GM19328 (cell line): Measurements from ENCODE around the gene HORMAD1.
"Not testable (repeated sequence)": the region's sequence is repeated elsewhere in the genome, so short reads cannot be mapped to it uniquely, and the experiment has no call there.

Source experiments
- ATAC-seq: cut with Tn5 transposase; IDR thresholded peaks from one replicate; pipeline ENCODE4 v1.9.1; 2021; ENCODE audit warnings: mild to moderate bottlenecking, moderate library complexity; ENCODE audit not compliant: unreplicated experiment

The HORMAD1 gene

GRCh38 chr1:150703427-150703826, 17.3 kb downstream of the HORMAD1 start:
- ATAC-seq: no peak

DNA sequence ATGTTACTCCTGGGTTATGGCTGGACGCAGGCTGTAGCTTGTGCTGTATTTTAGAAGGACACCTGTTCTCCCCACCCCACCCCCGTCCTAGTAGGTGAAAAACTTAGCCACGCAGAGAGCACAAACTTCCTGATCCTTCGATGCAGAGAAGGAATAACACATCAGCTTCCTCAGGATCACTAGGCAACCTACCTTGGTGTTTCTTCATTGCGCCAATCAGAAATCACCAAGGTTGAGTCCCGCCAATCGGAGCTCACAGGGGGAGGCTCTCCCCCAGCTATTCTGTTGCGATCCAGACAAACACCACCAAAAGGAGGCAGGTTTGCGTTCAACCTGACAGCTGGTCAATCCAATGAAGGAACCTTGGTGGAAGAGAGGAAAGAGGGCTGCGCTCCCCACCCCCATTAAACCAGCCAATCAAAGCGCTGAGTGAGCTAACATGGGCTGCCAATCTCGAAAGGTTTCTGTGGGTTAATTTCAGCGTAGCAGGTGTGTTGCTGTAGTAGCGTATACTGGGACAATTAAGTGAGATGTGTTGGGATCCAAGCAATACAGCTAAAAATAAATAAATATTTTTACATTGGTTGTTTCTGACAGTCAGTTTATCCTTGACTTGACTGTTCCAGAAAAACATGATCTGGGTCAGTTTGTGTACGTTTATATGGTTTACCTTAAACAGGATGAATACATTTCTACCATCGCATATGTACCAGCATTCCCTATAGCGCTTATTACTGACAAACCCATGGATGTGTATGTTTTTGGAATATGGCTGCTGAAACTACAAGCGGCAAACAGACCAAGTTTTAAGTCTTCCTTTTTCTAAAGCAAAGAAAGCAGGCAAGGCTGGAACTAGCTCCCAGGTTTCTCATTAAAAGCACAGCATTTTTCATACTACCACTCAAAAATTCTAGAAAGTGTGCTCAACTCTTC, 23.4 kb downstream of the HORMAD1 start, which contains the start of gene GOLPH3L:
GOLPH3L (minus strand) TSS at position 160 of the 933 bp plus-strand sequence. CDS start 2,316 bp downstream, outside the sequence.
- peak; percentile 98 for ATAC-seq

DNA sequence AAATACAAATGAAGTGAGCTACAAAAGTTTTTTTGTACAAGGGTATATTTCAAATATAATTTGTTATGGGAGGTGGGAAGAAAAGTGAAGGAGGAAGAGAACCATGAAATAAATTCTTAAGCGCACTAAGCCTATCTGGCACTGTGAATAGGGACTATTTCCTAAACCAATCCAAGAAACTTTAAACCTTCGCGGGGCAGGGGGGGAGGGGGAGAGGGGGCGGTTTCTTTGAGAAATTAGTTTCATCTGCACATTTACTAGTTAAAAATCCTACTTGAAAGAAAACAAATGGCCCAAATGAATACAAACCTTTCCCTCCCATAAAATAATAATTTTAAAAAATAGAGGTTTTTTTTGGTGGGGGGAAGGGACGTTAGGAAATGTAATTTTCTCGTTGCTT, 24.1 kb downstream of the HORMAD1 start:
- ATAC-seq: no peak

GRCh38 chr1:150696162-150696561, 24.5 kb downstream of the HORMAD1 start:
- ATAC-seq: no peak

GRCh38 chr1:150695561-150695960, 25.1 kb downstream of the HORMAD1 start:
- ATAC-seq: no peak

DNA sequence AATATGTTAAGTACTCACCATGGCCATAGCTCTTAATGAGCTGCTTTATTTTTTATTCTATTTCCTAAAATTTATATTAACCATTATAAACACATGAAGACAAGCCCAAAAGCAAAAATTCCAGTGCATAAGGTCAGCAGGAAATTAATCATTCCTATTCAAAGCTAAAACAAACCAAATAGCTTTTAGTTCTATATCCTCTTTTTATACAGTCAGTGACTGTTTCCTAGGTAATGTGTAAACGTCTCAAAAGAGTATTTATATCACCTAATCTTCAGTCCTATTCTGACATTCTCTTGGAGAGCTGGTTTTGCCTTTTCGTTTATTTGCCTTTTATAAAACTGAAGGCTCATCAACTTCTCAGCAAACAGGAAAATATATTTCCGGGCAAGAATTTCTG, 28.0 kb downstream of the HORMAD1 start:
- ATAC-seq: no peak

GRCh38 chr1:150688763-150689162, 31.9 kb downstream of the HORMAD1 start:
- no peak for ATAC-seq

DNA sequence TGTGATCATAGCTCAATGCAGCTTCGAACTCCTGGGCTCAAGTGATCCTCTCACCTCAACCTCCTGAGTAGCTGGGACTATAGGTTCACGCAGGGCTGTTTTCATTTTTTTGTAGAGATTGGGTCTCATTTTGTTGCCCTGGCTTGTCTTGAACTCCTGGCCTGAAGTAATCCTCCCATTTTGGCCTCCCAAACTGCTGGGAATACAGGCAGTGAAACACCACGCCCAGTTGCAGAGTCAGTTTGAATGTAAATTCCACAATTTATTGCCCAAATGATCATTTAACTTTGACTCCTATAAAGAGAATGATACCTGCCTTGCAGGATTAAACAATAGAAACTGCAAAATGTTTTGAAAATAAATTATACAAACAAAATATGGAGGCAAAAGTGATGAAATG, 34.4 kb downstream of the HORMAD1 start:
- ATAC-seq: no peak

GRCh38 chr1:150683914-150684313, 36.8 kb downstream of the HORMAD1 start:
- ATAC-seq: no peak

GRCh38 chr1:150678988-150679387, 41.7 kb downstream of the HORMAD1 start:
- no peak for ATAC-seq

- no peak for ATAC-seq
These were observed 45.8 kb downstream of the HORMAD1 start for GRCh38 chr1:150674881-150675280.

- ATAC-seq: no peak
These were observed 57.4 kb downstream of the HORMAD1 start for GRCh38 chr1:150663321-150663720.

DNA sequence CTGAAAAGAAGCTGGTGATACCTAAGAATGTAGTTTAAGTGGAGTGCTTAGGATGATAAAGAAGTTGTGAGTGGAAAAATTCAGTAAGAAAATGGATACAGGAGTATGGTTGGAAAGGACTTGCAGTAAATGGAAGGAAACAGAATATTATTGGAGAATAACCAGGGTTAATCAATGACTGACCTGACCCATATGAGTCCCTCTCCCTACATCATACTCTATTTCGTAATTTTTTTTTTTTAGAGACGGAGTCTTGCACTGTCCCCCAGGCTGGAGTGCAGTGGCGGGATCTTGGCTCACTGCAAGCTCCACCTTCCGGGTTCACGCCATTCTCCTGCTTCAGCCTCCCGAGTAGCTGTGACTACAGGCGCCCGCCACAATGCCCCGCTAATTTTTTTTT, 57.9 kb downstream of the HORMAD1 start:
- ATAC-seq: no peak

GRCh38 chr1:150661156-150661555, 59.5 kb downstream of the HORMAD1 start:
- ATAC-seq: no peak

GRCh38 chr1:150660584-150660983, 60.1 kb downstream of the HORMAD1 start:
- no peak for ATAC-seq

- not testable (repeated sequence) for ATAC-seq
These were observed 63.6 kb downstream of the HORMAD1 start for GRCh38 chr1:150657064-150657463.

- not testable (repeated sequence) for ATAC-seq
These were observed 66.1 kb downstream of the HORMAD1 start for GRCh38 chr1:150654635-150655034.

- ATAC-seq: no peak
These were observed 70.5 kb downstream of the HORMAD1 start for GRCh38 chr1:150650193-150650592.

DNA sequence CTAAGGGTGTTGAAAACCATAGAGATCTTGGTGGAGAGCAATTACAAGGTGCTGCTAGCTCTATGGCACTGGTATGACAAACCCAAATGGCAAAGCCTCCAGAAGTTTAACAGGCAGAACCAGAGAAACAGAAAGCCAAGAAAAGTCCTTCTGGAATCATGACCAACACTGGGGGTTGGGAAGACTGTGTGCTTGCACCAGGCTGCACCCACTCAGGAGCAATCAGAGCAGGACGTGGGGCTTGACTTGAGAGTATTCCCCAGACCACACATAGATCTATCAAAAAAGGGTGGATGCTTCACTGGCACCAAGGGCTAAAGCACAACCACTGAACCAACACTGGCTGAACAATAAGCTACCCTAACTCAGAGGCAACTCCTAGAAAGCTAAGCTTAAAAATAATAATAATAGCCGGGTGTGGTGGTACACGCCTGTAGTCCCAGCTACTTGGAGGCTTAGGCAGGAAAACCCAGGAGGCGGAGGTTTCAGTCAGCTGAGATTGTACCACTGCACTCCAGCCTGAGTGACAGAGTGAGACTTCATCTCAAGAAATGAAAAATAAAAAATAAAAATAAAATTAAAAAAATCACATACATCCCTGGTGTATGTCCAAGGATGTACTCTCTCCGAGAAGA, 71.1 kb downstream of the HORMAD1 start:
- ATAC-seq: no peak
